Measurements from ENCODE around the gene ZNF85. TPM values are rescaled to one million over a fixed set of nuclear protein-coding genes. Genes with fewer than 3 reads are reported as not detected.

Gene ZNF85
- total RNA-seq (2022) (4.9 and 6.9 TPM in 2 replicates), Bru-seq, nascent RNA (percentile 59 among the genes with signal in this experiment), BruChase-seq, experiment 1, labeled RNA remaining after a 6-hour chase (percentile 54 among the genes with signal in this experiment), BruChase-seq, experiment 2, labeled RNA remaining after a 2-hour chase (percentile 60 among the genes with signal in this experiment)
- long read RNA-seq, partial matches to known transcripts: 0 of 7 reads
- long read RNA-seq, other reads (novel, unspliced or antisense): 1 of 7 reads

DNA sequence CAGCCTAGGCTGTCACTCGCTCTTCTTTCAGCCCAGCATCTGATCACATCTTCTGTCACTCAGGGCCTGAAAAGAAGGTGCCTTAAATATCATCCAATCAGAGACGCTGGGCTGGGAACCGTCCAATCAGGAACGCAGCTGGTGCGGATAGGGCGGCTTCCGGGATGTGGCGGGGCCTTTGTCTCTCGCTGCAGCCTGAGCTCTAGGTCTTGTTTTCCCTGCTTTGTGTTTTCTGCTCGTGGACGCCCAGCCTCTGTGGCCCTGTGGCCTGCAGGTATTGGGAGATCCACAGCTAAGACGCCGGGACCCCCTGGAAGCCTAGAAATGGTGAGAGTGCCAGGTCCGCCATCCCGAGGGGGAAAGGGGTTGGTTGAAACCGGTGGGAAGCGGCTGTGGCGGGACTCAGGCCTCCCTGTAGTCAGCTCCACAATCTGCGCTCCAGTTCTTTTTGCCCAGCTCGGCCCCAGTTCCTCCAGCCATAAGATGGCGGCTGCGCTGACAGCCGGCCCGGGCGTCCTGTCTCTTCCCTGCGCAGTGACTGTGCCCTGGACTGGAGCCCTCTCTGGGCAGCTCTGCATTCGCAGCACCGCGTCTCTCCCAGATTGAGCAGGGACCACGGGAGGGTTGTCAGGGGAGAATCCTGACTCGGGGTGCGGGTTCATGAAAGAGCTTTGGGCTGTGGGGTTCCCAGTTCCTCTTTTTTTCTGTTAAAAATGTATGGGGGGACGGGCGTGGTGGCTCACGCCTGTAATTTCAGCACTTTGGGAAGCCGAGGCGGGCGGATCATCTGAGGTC is at the start of gene ZNF85:
TSS of gene ZNF85 (plus strand) at position 175 of the 795 bp plus-strand sequence. CDS start at position 325, 150 bp downstream.
- DNase-seq (ENCODE audit: unreplicated experiment): peak; percentile 94
- intact Hi-C loops (cut with micrococcal nuclease): loop anchor here (5.0 kb wide), 1 partner anchor 99 kb away; the partner anchor contains the start of gene ZNF430
- Mint-ChIP-seq H3K4me1 (ENCODE audit: insufficient read depth, unreplicated experiment) (no peaks in the 10 kb centered on the region), H3K27me3 (ENCODE audit: insufficient read depth, unreplicated experiment) (no peaks in the 10 kb centered on the region), H3K36me3 (ENCODE audit: insufficient read depth, unreplicated experiment) (peaks cover 6% of the 10 kb centered on the region), H3K4me3 (ENCODE audit: unreplicated experiment) (peak within 1 kb of the TSS; percentile 93), H3K27ac (ENCODE audit: low read depth, unreplicated experiment) (peak within 1 kb of the TSS; percentile 97), H3K9me3 (ENCODE audit: unreplicated experiment) (peaks cover 13% of the 10 kb centered on the region)
- BruUV-seq (replicated peaks): TSS peak; percentile 52
- ChIA-PET CTCF (interaction anchor here (0.6 to 1.3 kb wide), 8 partner anchors 20 to 846 kb away, joined by 3 to 7 read pairs (median 3); partner anchors contain the start of genes ZNF430 and ZNF66), POLR2A (interaction anchor here (0.6 to 4.0 kb wide), 25 partner anchors 9 to 1147 kb away, joined by 3 to 38 read pairs (median 3); partner anchors contain the start of genes ZNF429, ZNF430, ZNF431 and ZNF493)
- TF ChIP-seq, protein P1, sequence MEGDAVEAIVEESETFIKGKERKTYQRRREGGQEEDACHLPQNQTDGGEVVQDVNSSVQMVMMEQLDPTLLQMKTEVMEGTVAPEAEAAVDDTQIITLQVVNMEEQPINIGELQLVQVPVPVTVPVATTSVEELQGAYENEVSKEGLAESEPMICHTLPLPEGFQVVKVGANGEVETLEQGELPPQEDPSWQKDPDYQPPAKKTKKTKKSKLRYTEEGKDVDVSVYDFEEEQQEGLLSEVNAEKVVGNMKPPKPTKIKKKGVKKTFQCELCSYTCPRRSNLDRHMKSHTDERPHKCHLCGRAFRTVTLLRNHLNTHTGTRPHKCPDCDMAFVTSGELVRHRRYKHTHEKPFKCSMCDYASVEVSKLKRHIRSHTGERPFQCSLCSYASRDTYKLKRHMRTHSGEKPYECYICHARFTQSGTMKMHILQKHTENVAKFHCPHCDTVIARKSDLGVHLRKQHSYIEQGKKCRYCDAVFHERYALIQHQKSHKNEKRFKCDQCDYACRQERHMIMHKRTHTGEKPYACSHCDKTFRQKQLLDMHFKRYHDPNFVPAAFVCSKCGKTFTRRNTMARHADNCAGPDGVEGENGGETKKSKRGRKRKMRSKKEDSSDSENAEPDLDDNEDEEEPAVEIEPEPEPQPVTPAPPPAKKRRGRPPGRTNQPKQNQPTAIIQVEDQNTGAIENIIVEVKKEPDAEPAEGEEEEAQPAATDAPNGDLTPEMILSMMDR (IDR thresholded peaks at IDR 0.05; ENCODE audit: unreplicated experiment): no peak

DNA sequence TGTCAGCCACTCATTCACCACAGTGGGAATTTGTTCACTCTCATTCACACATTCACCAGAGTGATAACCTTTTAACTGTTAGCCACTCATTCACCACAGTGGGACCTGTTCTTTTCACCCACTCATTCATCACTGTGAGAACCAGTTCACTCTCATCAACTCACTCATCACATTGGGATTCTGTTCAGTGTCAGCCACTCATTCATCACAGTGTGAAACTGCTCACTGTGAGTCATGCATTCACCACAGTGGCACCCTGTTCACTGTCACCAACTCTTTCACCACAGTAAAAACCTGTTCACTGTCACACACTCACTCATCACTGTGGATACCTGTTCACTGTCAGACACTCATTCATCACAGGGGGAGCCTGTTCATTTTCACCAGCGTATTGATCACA is 43.5 kb upstream of the ZNF85 start:
- no TSS peak for BruUV-seq (replicated peaks)
- intact Hi-C loops (cut with micrococcal nuclease): no loop called here
- Mint-ChIP-seq H3K27me3 (ENCODE audit: insufficient read depth, unreplicated experiment) (no peaks in the 10 kb centered on the region), H3K36me3 (ENCODE audit: insufficient read depth, unreplicated experiment) (peaks cover 5% of the 10 kb centered on the region), H3K4me3 (ENCODE audit: unreplicated experiment) (no peak overlapping the region), H3K4me1 (ENCODE audit: insufficient read depth, unreplicated experiment) (no peaks in the 10 kb centered on the region), H3K9me3 (ENCODE audit: unreplicated experiment) (peaks cover 93% of the 10 kb centered on the region), H3K27ac (ENCODE audit: low read depth, unreplicated experiment) (no peak overlapping the region)
- DNase-seq (ENCODE audit: unreplicated experiment): no peak
- ChIA-PET CTCF (no interaction called here), POLR2A (no interaction called here)
- TF ChIP-seq, protein P1 (IDR thresholded peaks at IDR 0.05; ENCODE audit: unreplicated experiment): no peak

DNA sequence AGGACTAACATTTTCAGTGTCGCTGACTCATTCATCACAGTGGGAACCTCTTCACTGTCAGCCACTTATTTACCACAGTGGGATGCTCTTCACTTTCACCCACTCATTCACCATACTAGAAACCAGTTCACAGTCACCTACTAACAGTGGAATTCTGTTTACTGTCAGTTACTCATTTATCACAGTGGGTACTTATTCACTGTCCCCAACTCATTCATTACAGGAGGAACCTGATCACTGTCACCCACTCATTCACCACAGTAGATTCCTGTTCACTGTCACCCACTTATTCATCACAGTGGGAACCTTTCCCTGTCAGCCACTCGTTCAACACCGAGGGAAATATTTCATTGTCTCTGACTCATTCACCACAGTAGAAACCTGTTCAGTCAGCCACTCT is 10.1 kb upstream of the ZNF85 start:
- Mint-ChIP-seq H3K36me3 (ENCODE audit: insufficient read depth, unreplicated experiment) (no peaks in the 10 kb centered on the region), H3K27me3 (ENCODE audit: insufficient read depth, unreplicated experiment) (no peaks in the 10 kb centered on the region), H3K4me1 (ENCODE audit: insufficient read depth, unreplicated experiment) (no peaks in the 10 kb centered on the region), H3K27ac (ENCODE audit: low read depth, unreplicated experiment) (no peak overlapping the region), H3K9me3 (ENCODE audit: unreplicated experiment) (peaks cover 75% of the 10 kb centered on the region), H3K4me3 (ENCODE audit: unreplicated experiment) (no peak overlapping the region)
- POLR2A ChIA-PET: no interaction called here
- no TSS peak for BruUV-seq (replicated peaks)
- TF ChIP-seq, protein P1 (IDR thresholded peaks at IDR 0.05; ENCODE audit: unreplicated experiment): no peak
- CTCF ChIA-PET: no interaction called here
- intact Hi-C loops (cut with micrococcal nuclease): no loop called here
- no peak for DNase-seq (ENCODE audit: unreplicated experiment)

DNA sequence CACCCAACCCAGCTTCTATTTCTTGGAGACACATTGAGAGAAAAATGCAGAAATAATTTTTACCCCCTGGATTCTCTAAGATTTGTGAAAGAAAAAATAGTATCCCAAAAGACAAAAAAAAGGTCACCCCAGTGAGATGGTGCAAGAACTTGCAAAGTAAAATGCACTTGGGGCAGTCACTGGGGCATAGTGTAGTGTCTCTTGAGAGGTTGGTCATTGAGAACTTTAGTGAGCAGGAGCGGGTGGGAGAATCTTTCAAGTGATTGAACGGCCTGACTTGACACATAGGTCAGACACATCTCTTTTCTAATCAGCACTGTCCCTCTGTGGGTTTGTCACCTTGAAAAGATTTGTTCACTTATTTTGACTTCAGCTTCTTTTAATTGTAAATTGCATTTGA is 2.4 kb downstream of the ZNF85 start:
- H3K9me3 Mint-ChIP-seq (ENCODE audit: unreplicated experiment): peaks cover 13% of the 10 kb centered on the region
- ChIA-PET POLR2A (interaction anchor here (1.2 kb wide), 1 partner anchor 219 kb away, joined by 4 read pairs; no protein-coding TSS in a partner anchor), CTCF (interaction anchor here (0.6 kb wide), 1 partner anchor 60 kb away, joined by 3 read pairs; no protein-coding TSS in a partner anchor)
- DNase-seq (ENCODE audit: unreplicated experiment): no peak
- intact Hi-C loops (cut with micrococcal nuclease): no loop called here
- H3K27me3 Mint-ChIP-seq (ENCODE audit: insufficient read depth, unreplicated experiment): no peaks in the 10 kb centered on the region
- H3K4me1 Mint-ChIP-seq (ENCODE audit: insufficient read depth, unreplicated experiment): no peaks in the 10 kb centered on the region
- TF ChIP-seq, protein P1 (IDR thresholded peaks at IDR 0.05; ENCODE audit: unreplicated experiment): no peak
- peaks cover 6% of the 10 kb centered on the region for H3K36me3 Mint-ChIP-seq (ENCODE audit: insufficient read depth, unreplicated experiment)
- no peak overlapping the region for H3K4me3 Mint-ChIP-seq (ENCODE audit: unreplicated experiment)
- BruUV-seq (replicated peaks): no TSS peak
- H3K27ac Mint-ChIP-seq (ENCODE audit: low read depth, unreplicated experiment): no peak overlapping the region

Data from MCF 10A (cell line).